Embryonic facial prominence (tissue), 1 donor: Measurements from ENCODE around the gene YOD1.

Experiments used
- DNase-seq: peaks from one replicate; pipeline ENCODE4 v3.0.0-alpha.2; 2016; ENCODE audit errors: extremely low spot score

The YOD1 gene

GRCh38 chr1:207051191-207051943, at the start of gene YOD1:
Gene YOD1, minus strand, starts transcription at chr1:207051208. Its CDS starts 178 bp downstream, at chr1:207051030.
- DNase-seq: no peak

DNA sequence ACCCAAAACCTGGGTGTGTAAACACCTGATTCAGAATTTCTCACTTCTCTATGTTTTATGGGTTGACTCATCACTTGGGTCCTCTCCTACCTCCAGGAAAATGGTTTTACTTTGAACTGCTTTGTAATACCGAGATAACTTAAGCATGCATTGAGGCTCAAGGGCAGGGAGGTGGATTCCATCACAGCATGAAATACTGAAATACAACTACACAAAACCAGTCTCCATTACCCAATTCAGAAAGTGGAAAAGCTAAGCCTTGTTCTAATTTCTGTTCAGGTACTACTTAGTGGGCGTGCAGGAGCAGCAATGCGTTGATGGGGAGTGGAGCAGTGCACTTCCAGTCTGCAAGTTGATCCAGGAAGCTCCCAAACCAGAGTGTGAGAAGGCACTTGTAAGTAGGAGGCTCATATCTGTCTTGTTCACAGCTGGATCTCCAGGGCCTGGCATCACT, 46.9 kb upstream of the YOD1 start:
- no peak for DNase-seq

GRCh38 chr1:207093944-207094343, 42.9 kb upstream of the YOD1 start:
- DNase-seq: no peak

DNA sequence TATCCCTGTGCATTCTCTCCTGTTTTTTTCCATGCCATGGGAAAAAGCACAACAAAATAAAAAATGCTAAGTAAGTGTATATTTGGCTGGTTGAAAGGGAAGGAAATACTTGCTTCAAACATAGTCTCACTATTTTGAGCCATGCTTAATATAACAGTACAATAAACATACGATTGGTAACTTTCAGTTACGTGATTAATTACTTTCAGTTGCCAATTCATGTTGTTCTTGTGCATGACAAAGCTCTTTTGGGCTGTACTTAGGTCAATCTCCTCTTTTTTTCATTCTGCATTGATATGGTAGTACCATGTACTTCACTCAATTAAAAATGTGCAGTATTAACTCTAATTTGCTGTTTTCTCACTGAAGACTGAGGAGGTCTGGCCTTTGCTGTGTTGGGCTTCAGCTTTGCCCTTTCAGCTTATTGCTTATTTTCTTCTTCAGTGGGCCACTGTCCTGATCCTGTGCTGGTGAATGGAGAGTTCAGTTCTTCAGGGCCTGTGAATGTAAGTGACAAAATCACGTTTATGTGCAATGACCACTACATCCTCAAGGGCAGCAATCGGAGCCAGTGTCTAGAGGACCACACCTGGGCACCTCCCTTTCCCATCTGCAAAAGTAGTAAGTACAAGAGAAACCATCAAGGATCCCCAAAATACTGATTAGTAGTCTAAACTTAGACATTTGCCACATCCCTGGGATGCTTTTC, 40.3 kb upstream of the YOD1 start:
- DNase-seq: no peak

GRCh38 chr1:207089627-207090355, 38.8 kb upstream of the YOD1 start:
- no peak for DNase-seq

DNA sequence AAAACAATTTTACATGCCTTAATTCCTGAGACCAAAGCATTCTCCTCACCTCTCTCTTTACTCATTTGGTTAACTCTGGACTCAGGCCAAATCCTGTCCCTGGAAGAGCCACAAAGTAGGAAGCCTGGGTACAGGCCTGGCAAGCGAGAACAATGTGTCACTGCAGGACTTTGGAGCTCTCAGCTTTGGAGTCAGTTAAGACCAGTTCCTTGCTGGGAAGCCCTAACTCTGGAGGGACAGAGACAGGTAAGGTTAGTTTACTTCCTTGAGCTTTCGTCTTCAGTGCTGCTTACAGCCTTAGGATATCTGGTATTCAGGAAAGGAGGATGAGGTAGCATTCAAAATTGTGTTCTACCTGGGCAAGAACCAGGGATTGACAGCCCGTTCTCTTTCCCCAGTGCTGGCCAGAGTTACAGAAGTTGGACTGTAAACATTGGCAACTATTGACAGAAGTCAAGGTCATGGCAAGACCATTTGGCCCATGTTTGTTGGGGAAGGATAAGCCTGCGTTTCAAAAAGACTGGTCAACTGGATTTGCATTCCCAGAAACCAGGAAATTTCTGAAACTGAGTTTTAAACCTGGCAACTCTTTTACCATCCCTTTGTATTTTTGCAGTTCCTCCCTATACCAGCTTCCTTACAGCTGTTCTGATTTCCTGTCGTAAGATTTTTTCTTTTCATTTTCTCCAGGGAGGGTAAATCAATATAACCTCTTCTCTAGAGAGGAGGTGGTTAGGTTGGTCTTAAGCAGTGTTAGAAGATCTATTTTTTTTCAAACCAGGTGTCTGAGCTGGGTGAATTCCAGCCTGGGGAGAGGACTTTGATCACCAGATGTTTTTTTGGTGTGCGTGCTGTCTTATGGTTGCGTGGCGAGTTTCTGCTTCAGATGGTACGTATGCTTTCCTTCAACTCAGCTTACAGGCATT, 38.0 kb upstream of the YOD1 start, which contains the start of gene C4BPB:
Gene C4BPB, plus strand, starts transcription at position 160 of the 926 bp plus-strand sequence. Its CDS starts 672 bp downstream, at position 832.
- no peak for DNase-seq

DNA sequence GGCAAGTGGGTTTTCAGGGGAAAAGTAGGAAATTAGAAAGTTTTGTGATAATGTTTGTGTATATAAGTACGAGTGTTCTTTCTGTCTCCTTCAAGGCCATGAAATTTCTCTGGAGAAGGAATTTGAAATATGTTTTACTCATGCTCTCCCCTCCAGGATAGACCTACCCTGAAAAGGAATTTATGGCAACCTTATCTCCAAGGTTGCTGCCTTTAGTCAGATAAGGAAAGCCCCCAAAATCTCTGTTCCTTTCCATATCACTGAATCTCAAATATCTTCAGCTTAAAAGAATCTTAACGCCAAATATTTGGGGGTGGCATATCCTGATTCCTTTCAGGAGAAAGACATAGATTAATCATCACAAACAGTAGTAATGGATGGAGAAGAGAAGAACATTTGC, 37.2 kb upstream of the YOD1 start:
- no peak for DNase-seq

- no peak for DNase-seq
These were observed 34.9 kb upstream of the YOD1 start for GRCh38 chr1:207085887-207086286.

GRCh38 chr1:207084701-207085180, 33.7 kb upstream of the YOD1 start:
- DNase-seq: no peak

DNA sequence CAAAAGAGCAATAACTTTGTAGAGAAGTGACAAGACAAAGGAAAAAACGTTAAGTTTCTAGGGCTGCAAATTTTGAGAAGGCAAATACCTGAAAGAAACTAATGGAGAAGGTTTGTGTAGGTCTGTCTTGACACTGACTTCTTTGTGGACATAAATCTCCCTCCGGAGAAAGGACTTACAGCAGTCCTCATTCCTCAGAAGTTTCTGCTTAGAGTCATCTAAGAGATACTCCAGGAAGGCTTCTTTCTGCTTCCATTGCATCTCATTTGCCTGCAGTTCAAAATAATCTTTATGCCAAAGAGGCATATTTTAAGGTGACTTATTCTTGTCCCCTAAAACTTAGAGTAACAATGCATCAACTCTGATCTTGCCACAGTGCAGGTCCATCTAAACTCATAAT, 33.2 kb upstream of the YOD1 start:
- DNase-seq: no peak

GRCh38 chr1:207081806-207082205, 30.8 kb upstream of the YOD1 start:
- DNase-seq: no peak

DNA sequence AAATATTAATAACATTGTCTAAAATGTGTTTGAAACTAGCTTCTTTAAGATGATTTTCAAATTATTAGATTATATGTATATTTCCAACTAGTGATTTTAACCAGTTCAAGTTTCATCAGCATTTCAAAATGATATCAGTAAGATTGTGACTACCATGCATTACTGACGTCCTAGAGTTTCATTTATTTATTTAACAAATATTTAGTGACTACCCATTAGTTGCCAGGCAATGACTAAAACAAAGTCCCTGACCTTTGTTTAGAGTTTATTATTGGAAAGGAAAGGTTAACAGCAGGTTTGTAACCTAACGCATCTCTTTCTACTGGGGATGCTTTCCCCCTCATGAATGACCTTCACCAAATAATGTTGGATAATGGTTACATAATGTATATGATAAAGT, 30.1 kb upstream of the YOD1 start:
- DNase-seq: no peak

GRCh38 chr1:207079706-207080241, 28.8 kb upstream of the YOD1 start:
- no peak for DNase-seq

DNA sequence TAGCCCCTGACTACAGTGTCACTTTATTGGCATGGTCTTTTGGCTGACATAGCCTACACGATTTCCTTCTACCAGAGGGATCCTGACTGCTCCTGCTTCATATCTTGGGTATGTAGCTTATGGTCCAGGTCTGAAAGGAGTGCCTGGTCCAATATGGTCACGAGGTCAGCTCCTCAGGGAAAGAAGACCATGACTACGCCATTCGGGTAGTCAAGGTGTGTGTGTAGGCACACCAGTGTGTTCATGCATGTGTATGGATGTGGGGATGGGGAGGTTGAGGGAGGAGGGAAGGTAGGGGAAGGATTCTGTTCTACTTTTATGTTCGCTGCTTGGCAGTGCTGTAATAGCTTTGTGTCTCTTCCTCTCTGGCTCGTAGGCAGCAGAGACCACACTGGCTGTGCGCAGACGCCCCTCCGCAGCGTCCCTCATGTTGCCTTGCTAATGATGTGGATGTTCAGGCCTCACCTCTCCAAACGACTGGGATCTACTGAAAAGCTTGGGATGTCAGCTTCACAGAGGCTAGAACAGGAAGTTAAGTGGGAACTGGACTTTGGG, 27.6 kb upstream of the YOD1 start:
- DNase-seq: no peak

DNA sequence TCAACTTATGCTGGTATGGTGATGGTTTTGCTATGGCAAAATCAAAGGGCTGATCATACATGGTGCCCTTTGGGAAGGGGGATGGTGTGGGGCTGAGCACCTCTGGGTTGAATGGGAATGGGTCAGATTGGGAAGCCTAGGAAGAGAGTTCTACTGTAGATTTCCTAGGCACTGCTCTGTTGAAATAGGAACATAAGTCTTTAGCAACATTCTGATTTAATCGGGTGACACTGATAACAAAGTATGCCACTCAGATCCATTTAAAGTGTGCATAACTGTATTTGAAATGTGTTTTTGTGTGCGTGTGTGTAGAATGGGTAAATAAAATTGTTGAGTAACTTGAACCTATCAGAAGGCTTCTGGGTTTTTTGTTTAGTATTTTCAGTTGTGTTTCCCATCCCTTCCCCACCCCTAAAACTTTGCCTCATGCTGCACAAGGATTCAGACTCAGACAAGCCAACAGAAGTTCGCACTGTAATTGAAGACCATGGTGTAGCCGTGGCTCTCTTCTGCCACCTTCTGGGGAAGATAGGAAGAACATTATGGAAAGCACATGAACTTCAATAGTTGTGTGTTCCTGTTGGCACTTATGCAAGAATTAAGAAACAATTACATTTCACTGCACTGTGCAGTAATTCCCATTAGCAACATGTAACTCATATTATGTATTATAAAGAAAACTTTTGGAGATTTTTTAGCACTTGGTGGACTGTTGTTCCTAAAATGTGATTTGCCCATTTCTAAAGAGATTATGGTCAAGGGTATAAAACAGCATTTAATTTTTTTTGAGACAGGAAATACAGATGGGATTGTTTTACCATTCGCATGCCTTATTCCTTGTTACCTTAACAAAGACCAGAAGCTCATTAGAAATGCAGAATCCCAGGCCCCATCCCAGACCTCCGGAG, 26.7 kb upstream of the YOD1 start:
- peak; percentile 44 for DNase-seq

DNA sequence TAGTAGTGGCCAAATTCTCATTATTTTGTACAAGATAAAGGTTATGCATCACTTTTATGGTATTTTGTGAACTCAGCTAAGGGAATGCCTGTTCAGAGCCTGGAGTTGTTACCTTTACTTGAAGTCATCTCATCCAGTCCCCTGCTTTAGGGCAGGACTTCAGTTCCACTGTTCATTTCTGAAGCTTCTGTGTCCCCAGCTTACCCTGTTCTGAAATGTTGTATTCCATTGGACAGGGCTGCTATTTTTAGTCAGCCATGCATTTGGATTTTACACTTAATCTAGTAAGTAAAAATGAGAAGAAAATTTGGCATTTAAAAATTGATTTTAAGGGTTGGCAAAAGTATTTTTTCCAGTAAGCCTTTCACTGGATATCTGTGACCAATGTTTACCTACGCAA, 26.0 kb upstream of the YOD1 start:
- no peak for DNase-seq

- DNase-seq: no peak
These were observed 25.4 kb upstream of the YOD1 start for GRCh38 chr1:207076181-207076955.

- no peak for DNase-seq
These were observed 23.2 kb upstream of the YOD1 start for GRCh38 chr1:207073906-207074820.
